Measurements from ENCODE around the gene ZNF830. TPM values are rescaled to one million over a fixed set of nuclear protein-coding genes. Genes with fewer than 3 reads are reported as not detected.

Gene ZNF830
- total and polyA plus RNA-seq, 5 donors, result 6.8 to 11.2 (median 10.5) TPM

DNA sequence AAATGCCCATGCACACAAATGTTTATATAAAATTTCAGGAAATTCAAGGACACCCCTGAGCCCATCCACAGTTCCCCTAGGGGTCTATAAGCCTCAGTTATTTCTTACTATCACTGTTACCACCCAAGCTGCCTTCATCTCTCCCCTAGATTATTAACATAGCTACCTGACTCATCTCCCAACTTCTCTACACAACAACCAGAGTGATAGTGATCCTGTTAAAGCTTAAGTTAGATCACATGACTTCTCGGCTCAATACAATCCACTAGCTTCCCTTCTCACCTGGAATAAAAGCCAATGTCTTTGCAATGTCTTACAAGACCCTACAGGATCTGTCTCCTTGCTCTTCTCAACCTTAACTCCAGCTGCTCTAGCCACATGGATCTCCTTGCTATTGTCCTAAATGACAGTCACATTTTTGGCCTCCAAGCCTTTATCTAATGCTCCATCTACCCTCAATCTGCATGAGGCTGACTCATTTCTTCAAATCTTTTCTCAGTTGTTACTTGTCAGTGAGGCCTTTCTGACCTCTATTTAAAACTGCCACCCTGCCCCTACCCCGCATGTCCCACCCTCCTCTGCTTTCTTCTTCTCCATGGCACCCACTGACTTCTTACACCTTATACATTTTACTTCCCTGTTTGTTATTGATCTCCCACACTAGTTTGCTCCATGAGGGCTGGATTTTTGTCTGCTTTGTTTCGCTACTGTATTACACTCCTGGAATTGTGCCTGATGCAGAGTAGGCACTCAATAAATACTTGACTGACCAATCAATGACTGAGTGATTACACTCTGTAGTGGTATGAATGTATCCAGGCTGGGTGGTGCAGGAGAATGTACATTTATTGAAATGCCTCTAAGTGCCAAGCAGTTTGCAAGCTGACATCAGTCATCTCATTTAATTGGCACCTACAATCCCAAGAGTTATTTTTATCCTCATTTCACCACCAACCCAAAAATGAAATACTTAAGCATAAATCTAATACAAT, 13.8 kb downstream of the ZNF830 start:
- intact Hi-C loops (cut with DNase I), result no loop called here
- Histone ChIP-seq H3K27ac (ENCODE audit: low read length) (no peak overlapping the region), H3K27me3 (ENCODE audit: control insufficient read depth, insufficient read depth) (no peaks in the 10 kb centered on the region), H3K4me3 (ENCODE audit: low read length) (no peak overlapping the region), H3K9me3 (ENCODE audit: control insufficient read depth, low read length) (no peaks in the 10 kb centered on the region), H3K4me1 (ENCODE audit: control insufficient read depth, insufficient read depth, low read length) (no peaks in the 10 kb centered on the region)
- WGBS, result 87% methylated on average over 3 of the region's 3 CpGs
- ATAC-seq, result no peak
- no peak for DNase-seq

DNA sequence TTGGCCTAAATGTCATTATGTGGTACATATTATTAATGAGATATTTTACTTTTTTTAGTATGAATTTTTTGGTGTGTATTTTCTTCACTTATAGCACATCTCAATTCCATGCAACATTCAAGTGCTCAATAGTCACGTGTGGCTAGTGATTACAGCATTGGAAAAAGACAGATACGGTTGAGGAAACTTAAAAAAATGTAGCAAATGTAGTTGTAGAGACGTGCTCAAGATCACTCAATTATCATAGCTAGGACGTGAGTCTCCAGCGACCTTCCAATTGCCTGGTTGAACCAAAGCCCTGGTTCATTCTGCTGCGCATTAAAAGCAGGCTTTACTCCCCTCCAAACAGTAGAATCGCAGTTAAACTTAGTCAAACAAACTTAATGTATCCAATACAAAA, 17.8 kb downstream of the ZNF830 start:
- Histone ChIP-seq H3K9me3 (ENCODE audit: control insufficient read depth, low read length) (no peaks in the 10 kb centered on the region), H3K27me3 (ENCODE audit: control insufficient read depth, insufficient read depth) (no peaks in the 10 kb centered on the region), H3K4me3 (ENCODE audit: low read length) (no peak overlapping the region), H3K4me1 (ENCODE audit: control insufficient read depth, insufficient read depth, low read length) (no peaks in the 10 kb centered on the region), H3K27ac (ENCODE audit: low read length) (no peak overlapping the region)
- ATAC-seq, result no peak
- DNase-seq, result no peak
- intact Hi-C loops (cut with DNase I), result no loop called here
- 90% methylated on average over 7 of the region's 7 CpGs for WGBS

DNA sequence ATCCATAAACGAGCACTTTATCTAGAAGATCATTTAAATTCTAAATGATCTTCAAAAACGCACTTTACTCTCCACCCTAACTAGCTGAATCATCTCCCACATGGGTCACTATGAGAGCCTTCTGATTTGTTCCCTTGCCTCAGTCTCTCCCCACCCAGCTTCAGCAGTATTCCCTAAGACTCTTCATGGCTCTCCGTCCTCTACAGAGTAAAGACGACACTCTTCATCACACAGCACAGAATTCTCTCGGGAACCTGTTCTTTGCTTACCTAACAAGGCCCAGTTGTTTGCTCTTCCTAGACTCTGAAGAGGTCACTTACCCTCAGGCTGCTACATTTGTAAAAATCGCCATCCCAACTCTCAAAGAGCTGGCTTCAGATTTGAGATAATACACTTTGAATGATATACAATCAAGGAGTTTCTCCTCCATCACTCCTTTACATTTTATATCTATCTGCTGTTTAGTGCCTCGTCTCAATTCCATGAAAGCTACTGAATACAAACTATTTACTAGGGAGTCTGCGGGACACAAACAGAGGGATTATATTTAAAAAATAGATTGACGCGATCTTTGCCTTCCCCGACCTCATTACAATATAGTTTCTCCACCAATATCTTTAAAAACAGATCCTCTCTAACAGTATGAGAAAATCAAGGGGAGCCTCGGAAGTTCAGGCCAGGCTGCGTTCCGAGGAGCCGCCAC, 18.5 kb downstream of the ZNF830 start:
- 14% methylated on average over 15 of the region's 15 CpGs for WGBS
- no peaks in the 10 kb centered on the region for H3K9me3 ChIP-seq (ENCODE audit: control insufficient read depth, low read length)
- peak overlapping the region; percentile 7 for H3K27ac ChIP-seq (ENCODE audit: low read length)
- intact Hi-C loops (cut with DNase I), result loop anchor here in 1 of 4 donors (5.0 kb wide), 1 partner anchor 108 kb away; no protein-coding TSS in a partner anchor
- H3K4me3 ChIP-seq (ENCODE audit: low read length), result peak overlapping the region; percentile 92
- DNase-seq (no peak), ATAC-seq (peak in 1 of 2 donors; percentile 12)
- no peaks in the 10 kb centered on the region for H3K4me1 ChIP-seq (ENCODE audit: control insufficient read depth, insufficient read depth, low read length)
- H3K27me3 ChIP-seq (ENCODE audit: control insufficient read depth, insufficient read depth), result no peaks in the 10 kb centered on the region

DNA sequence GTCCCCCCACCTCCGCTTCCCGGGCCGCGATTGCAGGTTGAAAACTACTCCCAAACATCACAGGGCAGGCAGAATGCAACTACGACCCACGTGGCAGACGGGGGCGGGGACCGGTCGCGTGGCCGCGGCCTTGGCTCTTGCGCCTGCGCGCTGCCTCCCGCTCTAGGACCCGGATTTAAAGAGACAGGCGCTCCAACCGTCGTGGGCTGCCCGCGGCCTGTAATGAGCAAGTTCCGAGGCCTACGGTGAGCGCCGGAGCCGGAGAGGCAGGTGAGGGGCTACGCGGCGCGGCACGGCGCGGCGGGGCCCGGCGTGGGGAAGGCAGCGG, 19.0 kb downstream of the ZNF830 start, which contains the start of gene LIG3:
Gene LIG3, plus strand, starts transcription at position 160 of the 328 bp plus-strand sequence. CDS start 2,494 bp downstream, outside the sequence.
- H3K4me3 ChIP-seq (ENCODE audit: low read length), result peak within 1 kb of the TSS; percentile 92
- H3K27me3 ChIP-seq (ENCODE audit: control insufficient read depth, insufficient read depth), result no peaks in the 10 kb centered on the region
- WGBS, result under 1% methylated on average over 39 of the region's 39 CpGs
- peak within 1 kb of the TSS; percentile 98 for H3K27ac ChIP-seq (ENCODE audit: low read length)
- DNase-seq, result peak; percentile 95 to 98 (median 98)
- intact Hi-C loops (cut with DNase I), result loop anchor here in 1 of 4 donors (5.0 kb wide), 1 partner anchor 107 kb away; no protein-coding TSS in a partner anchor
- H3K9me3 ChIP-seq (ENCODE audit: control insufficient read depth, low read length), result no peaks in the 10 kb centered on the region
- ATAC-seq, result peak; percentile 93 to 96
- H3K4me1 ChIP-seq (ENCODE audit: control insufficient read depth, insufficient read depth, low read length), result no peaks in the 10 kb centered on the region

DNA sequence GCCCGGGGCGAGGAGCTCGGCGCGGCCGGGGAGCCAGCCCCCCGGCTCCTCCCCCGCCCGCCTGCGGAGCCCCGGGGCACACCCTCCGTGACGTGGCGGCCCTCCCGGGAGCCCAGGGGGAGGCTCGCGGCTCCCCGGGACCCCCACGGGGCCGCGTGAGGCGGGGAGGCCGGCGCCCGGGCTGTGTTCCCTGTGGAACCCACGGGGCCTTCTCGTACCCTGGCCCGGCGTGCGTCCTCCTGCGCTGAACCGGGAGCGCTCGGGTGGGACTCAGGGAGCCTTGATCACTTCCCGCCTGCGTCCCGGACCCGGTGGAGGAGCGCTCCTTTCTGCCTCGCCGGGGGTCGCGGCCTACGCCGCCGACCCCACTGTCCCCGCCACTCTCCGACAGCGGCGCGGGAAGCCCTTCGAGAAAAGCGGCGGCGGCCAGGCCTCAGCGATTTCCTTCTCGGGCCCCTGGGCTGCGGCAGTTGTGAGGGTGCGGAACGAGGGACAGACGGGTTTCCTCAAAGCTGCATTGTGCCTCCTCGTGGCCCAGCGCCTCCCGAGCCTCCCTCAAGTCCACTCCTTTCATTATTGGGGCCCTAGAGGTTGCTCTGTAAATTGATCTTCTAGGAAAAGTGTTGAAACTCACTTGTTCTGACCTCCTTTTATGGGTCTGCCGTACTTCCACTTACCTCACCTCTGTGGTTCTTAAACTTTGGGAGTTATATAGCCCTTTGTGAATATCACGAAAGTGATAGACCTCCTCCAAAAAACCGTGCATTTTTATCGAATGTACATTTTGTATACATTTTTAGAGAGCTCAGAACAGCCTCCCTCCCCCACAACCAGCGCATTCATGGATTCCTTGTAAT, 19.6 kb downstream of the ZNF830 start:
- no peaks in the 10 kb centered on the region for H3K9me3 ChIP-seq (ENCODE audit: control insufficient read depth, low read length)
- peak overlapping the region; percentile 98 for H3K27ac ChIP-seq (ENCODE audit: low read length)
- under 1% methylated on average over 69 of the region's 69 CpGs for WGBS
- ATAC-seq, result peak; percentile 96
- H3K4me3 ChIP-seq (ENCODE audit: low read length), result peak overlapping the region; percentile 92
- no peaks in the 10 kb centered on the region for H3K27me3 ChIP-seq (ENCODE audit: control insufficient read depth, insufficient read depth)
- DNase-seq, result peak; percentile 86 to 92 (median 91)
- H3K4me1 ChIP-seq (ENCODE audit: control insufficient read depth, insufficient read depth, low read length), result no peaks in the 10 kb centered on the region
- intact Hi-C loops (cut with DNase I), result loop anchor here in 1 of 4 donors (5.0 kb wide), 1 partner anchor 106 kb away; no protein-coding TSS in a partner anchor

DNA sequence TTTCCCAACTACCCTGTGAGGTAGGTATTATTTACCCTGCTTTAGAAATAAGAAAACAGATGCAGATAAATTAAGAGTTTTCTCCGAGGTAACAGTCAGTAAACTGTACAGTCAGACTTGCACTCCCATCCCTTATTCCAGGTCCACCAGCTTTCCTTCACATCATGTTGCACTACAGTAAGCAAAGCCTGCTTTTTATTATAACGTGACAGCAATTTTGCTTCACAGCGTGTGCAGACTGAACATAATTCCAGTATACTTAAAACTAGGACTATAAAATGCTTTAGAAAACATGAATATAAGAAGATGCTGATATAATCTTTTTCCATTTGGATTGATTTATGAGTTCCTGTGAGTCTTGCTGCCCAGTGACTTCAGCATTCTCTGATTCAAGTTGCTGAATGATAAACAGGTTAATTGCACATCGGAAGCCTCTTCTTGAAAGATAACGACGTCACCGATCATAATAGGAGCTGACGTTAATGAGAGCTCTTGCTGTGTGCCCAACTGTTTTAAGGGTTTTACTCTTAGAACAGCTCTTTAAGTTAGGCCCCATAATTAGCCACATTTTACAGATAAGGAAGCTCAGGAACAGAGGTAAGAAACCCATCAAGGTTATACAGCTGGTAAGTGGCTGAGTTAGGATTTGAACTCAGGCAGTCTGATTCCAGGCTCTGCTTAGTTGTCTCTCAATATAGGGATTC, 20.4 kb downstream of the ZNF830 start:
- H3K27ac ChIP-seq (ENCODE audit: low read length), result no peak overlapping the region
- H3K4me1 ChIP-seq (ENCODE audit: control insufficient read depth, insufficient read depth, low read length), result no peaks in the 10 kb centered on the region
- intact Hi-C loops (cut with DNase I), result loop anchor here in 1 of 4 donors (5.0 kb wide), 1 partner anchor 106 kb away; no protein-coding TSS in a partner anchor
- DNase-seq (no peak), ATAC-seq (no peak)
- no peaks in the 10 kb centered on the region for H3K9me3 ChIP-seq (ENCODE audit: control insufficient read depth, low read length)
- WGBS, result 11% methylated on average over 8 of the region's 8 CpGs
- H3K27me3 ChIP-seq (ENCODE audit: control insufficient read depth, insufficient read depth), result no peaks in the 10 kb centered on the region
- peak overlapping the region; percentile 92 for H3K4me3 ChIP-seq (ENCODE audit: low read length)

DNA sequence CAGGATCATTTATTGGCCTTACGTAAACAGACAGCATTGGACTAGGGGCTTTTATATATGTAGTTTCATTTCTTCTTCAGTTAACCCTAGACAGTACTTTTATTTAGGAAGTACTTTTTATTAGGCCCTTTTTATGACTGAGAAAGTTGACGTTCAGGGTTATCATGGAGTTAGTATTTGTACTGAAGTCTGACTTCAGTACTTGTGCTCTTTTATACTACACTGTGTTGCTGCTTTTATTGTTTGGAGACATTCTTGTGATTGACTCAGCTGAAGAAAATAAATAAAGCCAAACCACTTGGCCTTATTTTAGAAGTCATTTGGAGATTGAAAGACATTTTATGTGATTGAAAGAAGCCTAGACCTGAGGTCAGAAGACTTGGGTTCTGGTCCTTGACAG, 25.9 kb downstream of the ZNF830 start:
- no peak overlapping the region for H3K4me3 ChIP-seq (ENCODE audit: low read length)
- DNase-seq, result no peak
- ATAC-seq, result no peak
- H3K27me3 ChIP-seq (ENCODE audit: control insufficient read depth, insufficient read depth), result no peaks in the 10 kb centered on the region
- intact Hi-C loops (cut with DNase I), result no loop called here
- H3K27ac ChIP-seq (ENCODE audit: low read length), result no peak overlapping the region
- H3K9me3 ChIP-seq (ENCODE audit: control insufficient read depth, low read length), result no peaks in the 10 kb centered on the region
- 94% methylated on average over 2 of the region's 2 CpGs for WGBS
- peaks cover 2% of the 10 kb centered on the region for H3K4me1 ChIP-seq (ENCODE audit: control insufficient read depth, insufficient read depth, low read length)

DNA sequence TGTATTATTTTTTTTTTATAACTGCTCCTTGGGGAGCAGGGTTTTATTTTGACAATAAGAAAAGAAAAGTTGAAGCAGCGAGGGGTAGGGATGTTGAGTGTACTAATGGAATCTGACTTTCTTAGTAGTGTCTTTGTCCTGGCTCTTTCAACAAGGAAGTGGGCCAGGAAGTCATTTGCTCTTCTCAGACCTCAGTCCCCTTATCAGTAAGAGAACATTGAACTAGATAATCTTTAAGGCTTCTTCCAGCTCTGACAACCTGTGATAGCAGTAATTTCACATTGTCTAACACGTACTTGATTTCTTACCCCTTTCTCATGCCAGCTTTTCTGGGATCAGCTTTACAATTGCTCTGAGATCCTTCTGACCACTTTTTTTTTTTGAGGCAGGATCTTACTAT, 27.3 kb downstream of the ZNF830 start:
- no peak overlapping the region for H3K4me3 ChIP-seq (ENCODE audit: low read length)
- ATAC-seq (no peak), DNase-seq (no peak)
- no peaks in the 10 kb centered on the region for H3K27me3 ChIP-seq (ENCODE audit: control insufficient read depth, insufficient read depth)
- no peaks in the 10 kb centered on the region for H3K9me3 ChIP-seq (ENCODE audit: control insufficient read depth, low read length)
- H3K27ac ChIP-seq (ENCODE audit: low read length), result no peak overlapping the region
- intact Hi-C loops (cut with DNase I), result no loop called here
- H3K4me1 ChIP-seq (ENCODE audit: control insufficient read depth, insufficient read depth, low read length), result peaks cover 2% of the 10 kb centered on the region
- WGBS, result 75% methylated on average over 2 of the region's 2 CpGs

DNA sequence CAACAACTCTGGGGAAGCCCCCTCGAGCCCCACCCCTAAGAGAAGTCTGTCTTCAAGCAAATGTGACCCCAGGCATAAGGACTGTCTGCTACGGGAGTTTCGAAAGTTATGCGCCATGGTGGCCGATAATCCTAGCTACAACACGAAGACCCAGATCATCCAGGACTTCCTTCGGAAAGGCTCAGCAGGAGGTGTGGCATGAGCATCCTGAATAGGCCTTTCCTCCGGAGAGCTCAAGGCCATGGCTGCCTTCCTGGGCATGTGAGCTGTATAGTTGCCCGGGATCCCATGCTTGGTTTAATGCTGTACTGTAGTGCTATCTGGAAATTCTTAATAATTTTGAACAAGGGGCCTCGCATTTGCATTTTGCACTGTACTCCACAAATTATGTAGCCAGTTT, 28.1 kb downstream of the ZNF830 start:
- peaks cover 2% of the 10 kb centered on the region for H3K4me1 ChIP-seq (ENCODE audit: control insufficient read depth, insufficient read depth, low read length)
- 89% methylated on average over 10 of the region's 10 CpGs for WGBS
- H3K4me3 ChIP-seq (ENCODE audit: low read length), result no peak overlapping the region
- intact Hi-C loops (cut with DNase I), result no loop called here
- H3K27me3 ChIP-seq (ENCODE audit: control insufficient read depth, insufficient read depth), result no peaks in the 10 kb centered on the region
- no peaks in the 10 kb centered on the region for H3K9me3 ChIP-seq (ENCODE audit: control insufficient read depth, low read length)
- H3K27ac ChIP-seq (ENCODE audit: low read length), result no peak overlapping the region
- no peak for DNase-seq
- no peak for ATAC-seq

DNA sequence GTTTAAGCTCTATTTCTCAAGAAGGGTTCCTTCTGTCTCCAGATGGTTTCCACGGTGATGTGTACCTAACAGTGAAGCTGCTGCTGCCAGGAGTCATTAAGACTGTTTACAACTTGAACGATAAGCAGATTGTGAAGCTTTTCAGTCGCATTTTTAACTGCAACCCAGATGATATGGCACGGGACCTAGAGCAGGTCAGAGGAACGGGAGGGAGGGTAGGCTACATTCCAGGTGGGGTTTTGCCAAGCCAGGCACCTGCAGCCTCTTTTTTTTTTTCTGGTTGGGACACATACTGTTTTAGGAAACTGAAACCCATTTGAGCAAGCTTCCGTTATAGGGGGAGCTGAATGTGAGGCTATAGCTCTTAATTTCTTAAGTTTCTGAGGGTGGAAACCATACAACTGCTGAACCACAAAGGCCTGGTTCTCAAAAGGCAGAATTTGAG, 29.6 kb downstream of the ZNF830 start:
- Histone ChIP-seq H3K4me3 (ENCODE audit: low read length) (no peak overlapping the region), H3K4me1 (ENCODE audit: control insufficient read depth, insufficient read depth, low read length) (peaks cover 2% of the 10 kb centered on the region), H3K9me3 (ENCODE audit: control insufficient read depth, low read length) (no peaks in the 10 kb centered on the region), H3K27ac (ENCODE audit: low read length) (no peak overlapping the region), H3K27me3 (ENCODE audit: control insufficient read depth, insufficient read depth) (no peaks in the 10 kb centered on the region)
- no peak for DNase-seq
- intact Hi-C loops (cut with DNase I), result loop anchor here in 2 of 4 donors (10.0 kb wide), 2 partner anchors 94 to 124 kb away; partner anchors contain the start of gene RAD51D (in 1 of the 2)
- peak; percentile 29 to 32 for ATAC-seq
- WGBS, result 50% methylated on average over 6 of the region's 6 CpGs

All from right cardiac atrium (tissue), 5 donors.